ENCODE data around the gene ANKRD44. TPM values are rescaled to one million over a fixed set of nuclear protein-coding genes. Genes with fewer than 3 reads are reported as not detected.

ANKRD44 gene
- total RNA-seq, 1 donor from 2014 or later, result 4.3 TPM

DNA sequence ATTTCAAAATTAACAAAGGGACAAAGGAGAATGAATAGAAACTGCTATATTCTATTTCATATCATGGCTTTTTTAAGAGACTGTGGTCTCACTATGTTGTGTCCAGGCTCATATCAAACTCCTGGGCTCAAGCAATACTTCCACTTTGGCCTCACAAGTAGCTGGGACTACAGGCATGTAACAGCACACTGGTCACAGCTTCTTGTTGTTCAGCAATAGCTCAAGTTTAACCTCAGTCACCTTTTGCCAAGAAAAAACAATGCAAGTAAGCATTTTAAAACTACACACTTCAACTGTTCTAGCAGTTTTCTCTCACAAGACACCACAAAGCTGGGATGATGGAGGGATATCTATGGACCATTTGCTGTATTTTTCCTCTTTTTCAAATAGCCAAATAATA lies 77.1 kb downstream of the ANKRD44 start:
- H3K36me3 ChIP-seq (ENCODE audit: control insufficient read depth, insufficient read depth, low read length), result no peaks in the 10 kb centered on the region
- H3K4me3 ChIP-seq (ENCODE audit: low read depth, low read length), result no peak overlapping the region
- DNase-seq (ENCODE audit: low read depth), result no peak
- no peak for TF ChIP-seq CTCF (IDR thresholded peaks at IDR 0.05; ENCODE audit: insufficient read depth, low read length, poor library complexity, severe bottlenecking)
- no peaks in the 10 kb centered on the region for H3K27me3 ChIP-seq (ENCODE audit: control insufficient read depth, insufficient read depth, low read length)

GRCh38 chr2:197232010-197232409 lies 78.6 kb downstream of the ANKRD44 start:
- TF ChIP-seq CTCF (IDR thresholded peaks at IDR 0.05; ENCODE audit: insufficient read depth, low read length, poor library complexity, severe bottlenecking), result no peak

GRCh38 chr2:197229509-197230443 lies 80.8 kb downstream of the ANKRD44 start:
- no peaks in the 10 kb centered on the region for H3K27me3 ChIP-seq (ENCODE audit: control insufficient read depth, insufficient read depth, low read length)
- no peak for TF ChIP-seq CTCF (IDR thresholded peaks at IDR 0.05; ENCODE audit: insufficient read depth, low read length, poor library complexity, severe bottlenecking)
- no peaks in the 10 kb centered on the region for H3K36me3 ChIP-seq (ENCODE audit: control insufficient read depth, insufficient read depth, low read length)
- DNase-seq (ENCODE audit: low read depth), result no peak
- no peak overlapping the region for H3K4me3 ChIP-seq (ENCODE audit: low read depth, low read length)

More at GRCh38 chr2:197232010-197232409, 78.6 kb downstream of the ANKRD44 start:
- DNase-seq (ENCODE audit: low read depth), result no peak
- no peaks in the 10 kb centered on the region for H3K36me3 ChIP-seq (ENCODE audit: control insufficient read depth, insufficient read depth, low read length)
- H3K27me3 ChIP-seq (ENCODE audit: control insufficient read depth, insufficient read depth, low read length), result no peaks in the 10 kb centered on the region
- H3K4me3 ChIP-seq (ENCODE audit: low read depth, low read length), result no peak overlapping the region

DNA sequence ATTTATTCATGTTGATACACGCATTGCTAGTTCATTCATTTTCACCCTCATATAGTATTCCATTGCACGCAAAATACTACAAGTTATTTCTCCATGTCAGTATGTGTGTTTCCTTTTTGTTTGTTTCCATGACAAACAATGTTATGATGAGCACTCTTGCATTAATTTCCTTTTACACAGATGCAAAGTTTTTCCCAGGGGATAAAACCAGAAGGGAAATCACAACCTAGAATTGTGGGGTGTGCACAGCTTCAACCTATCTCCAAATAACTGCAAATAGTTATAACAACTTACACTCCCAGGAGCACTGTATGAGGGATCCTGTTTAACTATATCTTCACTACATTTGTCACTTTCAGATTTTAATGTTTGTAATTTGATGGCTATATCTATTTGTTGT lies 87.1 kb downstream of the ANKRD44 start:
- H3K27me3 ChIP-seq (ENCODE audit: control insufficient read depth, insufficient read depth, low read length), result no peaks in the 10 kb centered on the region
- no peak for TF ChIP-seq CTCF (IDR thresholded peaks at IDR 0.05; ENCODE audit: insufficient read depth, low read length, poor library complexity, severe bottlenecking)
- no peak for DNase-seq (ENCODE audit: low read depth)

GRCh38 chr2:197219636-197220035 lies 90.9 kb downstream of the ANKRD44 start:
- Histone ChIP-seq H3K27me3 (ENCODE audit: control insufficient read depth, insufficient read depth, low read length) (no peaks in the 10 kb centered on the region), H3K36me3 (ENCODE audit: control insufficient read depth, insufficient read depth, low read length) (no peaks in the 10 kb centered on the region), H3K4me3 (ENCODE audit: low read depth, low read length) (no peak overlapping the region)
- no peak for TF ChIP-seq CTCF (IDR thresholded peaks at IDR 0.05; ENCODE audit: insufficient read depth, low read length, poor library complexity, severe bottlenecking)
- no peak for DNase-seq (ENCODE audit: low read depth)

More for the DNA sequence above, 87.1 kb downstream of the ANKRD44 start:
- Histone ChIP-seq H3K36me3 (ENCODE audit: control insufficient read depth, insufficient read depth, low read length) (no peaks in the 10 kb centered on the region), H3K4me3 (ENCODE audit: low read depth, low read length) (no peak overlapping the region)

Data from kidney epithelial cell (primary cell).